Epidermal melanocyte (primary cell): ENCODE measurements around the gene TAL2.

Experiments used
- DNase-seq: peaks from one replicate; pipeline ENCODE4 v3.0.0; 2011; ENCODE audit warnings: low spot score; ENCODE audit not compliant: insufficient read length

The TAL2 gene

GRCh38 chr9:105706156-105706555 is 43.9 kb downstream of the TAL2 start:
- no peak for DNase-seq

- DNase-seq: no peak
Measured at GRCh38 chr9:105708405-105708804, 46.1 kb downstream of the TAL2 start.

GRCh38 chr9:105710638-105711037 is 48.4 kb downstream of the TAL2 start:
- no peak for DNase-seq

GRCh38 chr9:105711867-105712266 is 49.6 kb downstream of the TAL2 start:
- no peak for DNase-seq

GRCh38 chr9:105712297-105712696 is 50.0 kb downstream of the TAL2 start:
- DNase-seq: no peak
